ENCODE data around the gene NACA.

Gene NACA

GRCh38 chr12:56687223-56688128 is 37.6 kb downstream of the NACA start:
- ATAC-seq, result peak; percentile 33 to 36

DNA sequence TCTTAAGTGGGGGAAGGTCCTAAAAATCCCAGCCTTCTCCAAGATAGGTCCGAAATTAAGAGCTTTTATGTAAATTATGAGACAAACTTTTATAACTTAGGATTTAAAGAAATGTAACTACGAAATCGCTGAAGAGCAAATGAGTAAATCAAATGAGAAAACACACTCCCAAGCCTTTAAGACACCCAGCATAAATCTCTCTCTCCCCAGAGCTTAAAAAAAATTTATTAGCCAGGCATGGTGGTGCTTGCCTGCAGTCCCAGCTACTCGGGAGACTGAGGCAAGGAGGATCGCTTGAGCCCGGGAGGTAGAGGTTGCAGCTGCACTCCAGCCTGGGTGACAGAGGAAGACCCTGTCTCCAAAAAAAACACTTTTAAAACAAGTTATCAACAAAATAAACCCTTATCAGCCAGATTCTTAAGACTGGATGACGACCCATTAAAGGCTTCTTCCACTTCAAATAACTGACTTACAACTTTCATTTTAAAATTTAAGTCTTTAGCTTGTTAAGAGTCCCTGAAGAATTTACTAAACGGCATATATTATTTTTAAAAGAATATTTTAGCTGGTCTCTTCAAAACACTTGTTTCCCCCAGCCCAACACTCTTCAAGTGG is 40.2 kb downstream of the NACA start:
- no peak for ATAC-seq

DNA sequence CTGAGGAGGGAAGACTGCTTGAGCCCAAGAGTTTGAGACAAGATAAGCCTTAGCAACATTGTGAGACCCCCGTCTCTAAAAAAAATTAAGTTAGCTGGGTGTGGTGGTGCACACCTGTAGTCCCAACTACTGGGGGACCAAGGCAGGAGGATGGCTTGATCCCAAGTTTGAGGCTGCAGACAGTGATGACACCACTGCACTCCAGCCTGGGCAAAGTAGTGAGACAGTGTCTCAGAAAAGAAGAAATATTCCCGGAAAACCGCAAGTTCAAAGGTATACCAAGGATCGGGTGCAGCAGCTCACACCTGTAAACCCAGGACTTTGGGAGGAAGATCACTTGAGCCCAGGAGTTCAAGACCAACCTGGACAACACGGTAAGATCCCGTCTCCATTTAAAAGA is 42.8 kb downstream of the NACA start:
- ATAC-seq, result no peak

DNA sequence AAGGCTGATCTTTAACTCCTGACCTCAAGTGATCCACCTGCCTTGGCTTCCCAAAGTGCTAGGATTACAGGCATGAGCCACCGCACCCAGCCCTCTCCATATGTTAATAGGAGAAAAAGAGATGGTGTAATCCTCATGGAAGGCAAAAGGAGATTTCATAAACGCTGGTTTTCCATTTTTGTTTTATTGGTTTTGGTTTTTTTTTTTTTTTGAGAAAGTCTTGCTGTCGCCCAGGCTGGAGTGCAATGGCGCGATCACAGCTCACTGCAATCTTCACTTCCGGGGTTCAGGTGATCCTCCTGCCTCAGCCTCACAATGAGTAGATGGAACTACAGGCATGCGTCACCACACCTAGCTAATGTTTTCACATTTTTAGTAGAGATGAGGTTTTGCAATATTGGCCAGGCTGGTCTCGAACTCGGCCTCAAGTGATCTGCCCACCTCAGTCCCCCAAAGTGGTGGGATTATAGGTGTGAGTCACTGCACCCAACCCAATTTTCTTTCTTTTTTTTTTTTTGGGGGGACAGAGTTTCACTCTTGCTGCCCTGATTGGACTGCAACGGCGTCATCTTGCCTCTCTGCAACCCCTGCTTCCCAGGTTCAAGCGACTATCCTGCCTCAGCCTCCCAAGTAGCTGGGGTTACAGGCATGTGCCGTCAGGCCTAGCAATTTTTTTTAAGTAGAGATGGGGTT is 45.1 kb downstream of the NACA start:
- no peak for ATAC-seq

DNA sequence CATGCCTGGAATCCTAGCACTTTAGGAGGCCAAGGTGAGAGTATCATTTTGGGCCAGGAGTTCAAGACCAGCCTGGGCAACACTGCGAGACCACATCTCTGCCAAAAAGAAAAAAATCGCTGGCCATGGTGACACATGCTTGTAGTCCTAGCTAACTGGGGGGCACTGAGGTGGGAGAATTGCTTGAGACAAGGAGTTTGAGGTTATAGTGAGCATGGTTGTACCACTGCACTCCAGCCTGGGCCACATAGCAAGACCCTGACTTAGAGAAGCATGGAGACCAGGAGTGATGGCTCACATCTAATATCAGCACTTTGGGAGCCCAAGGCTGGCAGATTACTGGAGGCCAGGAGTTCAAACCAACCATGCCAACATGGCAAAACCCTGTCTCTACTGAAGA is 46.2 kb downstream of the NACA start:
- ATAC-seq, result no peak

DNA sequence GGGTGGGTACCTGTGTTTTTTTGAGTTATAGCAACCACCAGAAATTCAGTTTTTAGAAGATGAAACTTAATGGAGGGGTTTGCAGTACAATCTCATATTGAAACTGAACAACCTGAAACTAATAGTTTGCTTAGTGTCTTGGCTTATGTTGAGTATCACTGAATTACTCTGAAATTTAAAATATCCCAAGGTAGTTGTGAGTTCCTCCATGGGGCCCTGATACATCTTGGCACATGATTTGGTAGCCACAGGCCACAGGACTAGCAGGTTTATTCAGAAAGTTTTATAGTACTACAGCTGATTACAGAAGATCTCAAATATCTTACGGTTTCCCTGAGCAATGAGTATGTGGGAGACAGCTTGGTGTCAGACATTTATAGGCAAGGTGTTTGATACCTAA is 47.4 kb downstream of the NACA start:
- peak; percentile 89 to 94 for ATAC-seq

DNA sequence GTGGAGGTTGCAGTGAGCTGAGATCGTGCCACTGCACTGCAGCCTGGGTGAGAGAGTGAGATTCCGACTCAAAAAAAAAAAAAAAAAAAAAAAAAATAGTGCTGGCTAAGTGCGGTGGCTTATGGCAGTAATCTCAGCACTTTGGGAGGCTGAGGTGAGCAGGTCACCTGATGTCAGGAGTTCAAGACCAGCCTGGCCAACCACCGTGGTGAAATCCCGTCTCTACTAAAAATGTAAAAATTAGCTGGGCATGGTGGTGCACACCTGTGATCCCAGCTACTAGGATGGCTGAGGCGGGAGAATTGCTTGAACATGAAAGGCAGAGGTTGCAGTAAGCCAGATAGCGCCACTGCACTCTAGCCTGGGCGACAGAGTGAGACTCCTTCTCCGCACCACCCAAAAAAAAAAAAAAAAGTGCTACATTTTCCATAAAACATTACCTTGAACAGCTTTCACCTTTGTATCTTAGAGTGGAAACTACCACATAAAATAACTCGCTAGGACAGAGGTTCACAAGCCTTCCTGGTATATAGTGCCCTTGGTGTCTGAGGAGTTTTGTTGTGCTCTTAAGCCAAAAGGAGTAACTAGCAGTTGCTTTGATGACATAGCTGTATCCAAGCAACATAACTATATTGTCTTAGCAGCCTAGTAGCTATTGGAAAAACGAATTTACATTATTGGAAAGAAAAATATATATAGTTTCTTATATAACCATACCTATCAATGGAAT is 48.1 kb downstream of the NACA start:
- ATAC-seq, result peak in 1 of 2 donors; percentile 6

GRCh38 chr12:56671608-56672007 is 53.5 kb downstream of the NACA start:
- ATAC-seq, result no peak

DNA sequence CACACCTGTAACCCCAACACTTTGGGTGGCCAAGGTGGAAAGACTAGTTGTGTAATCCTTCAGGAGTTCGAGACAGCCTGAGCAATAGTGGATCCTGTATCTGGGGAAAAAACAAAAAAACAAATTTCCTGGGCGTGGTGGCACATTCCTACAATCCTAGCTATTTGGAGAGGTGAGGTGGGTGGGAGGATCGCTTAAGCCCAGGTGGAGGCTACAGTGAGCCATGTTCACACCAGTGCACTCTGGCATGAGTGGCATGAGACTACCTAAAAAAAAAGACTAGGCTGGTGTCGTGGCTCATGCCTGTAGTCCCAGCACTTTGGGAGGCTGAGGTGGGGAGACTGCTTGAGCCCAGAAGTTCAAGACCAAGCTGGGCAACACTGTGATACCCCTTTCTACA is 54.3 kb downstream of the NACA start:
- no peak for ATAC-seq

DNA sequence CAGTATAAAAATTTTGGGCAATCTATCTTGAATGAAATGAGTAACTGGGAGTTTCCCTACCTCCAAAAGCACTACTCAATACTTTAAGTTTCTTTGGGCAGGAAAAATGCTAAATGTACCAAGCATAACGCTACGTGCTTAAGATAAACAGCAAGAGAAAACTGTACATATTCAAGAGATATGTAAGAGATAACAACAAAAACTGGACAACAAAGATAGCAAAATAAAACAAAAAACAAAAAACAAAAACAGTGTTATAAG is 57.0 kb downstream of the NACA start:
- ATAC-seq, result peak in 1 of 2 donors; percentile 43
